Smooth muscle cell (in vitro differentiated cells): ENCODE results near the gene CCL7. TPM values are rescaled to one million over a fixed set of nuclear protein-coding genes. Genes with fewer than 3 reads are reported as not detected.
"Not testable (repeated sequence)": the region's sequence is repeated elsewhere in the genome, so short reads cannot be mapped to it uniquely, and the experiment has no call there.

Experiments
- DNase-seq: peaks from one replicate; lab custom pipeline; 2025; ENCODE audit not compliant: unreplicated experiment; lab: John Stamatoyannopoulos, UW
- H2AFZ ChIP-seq: fragments of 200-600 bp; sonication (generic); 2 replicates; pipeline ENCODE4 v1.6.0; 2016; ENCODE audit warnings: antibody characterized with exemption, low read depth, mild to moderate bottlenecking
- H3F3A ChIP-seq: fragments of 200-600 bp; sonication (generic); 2 replicates; pipeline ENCODE4 v1.6.0; 2017; ENCODE audit warnings: antibody characterized with exemption, low read depth
- H3K27ac ChIP-seq: fragments of 200-600 bp; sonication (generic); 2 replicates; pipeline ENCODE4 v1.5.1; 2016; ENCODE audit warnings: low read depth, mild to moderate bottlenecking
- H3K27me3 ChIP-seq: fragments of 200-600 bp; sonication (generic); 2 replicates; pipeline ENCODE4 v1.6.1; 2016; ENCODE audit warnings: low read depth, mild to moderate bottlenecking
- H3K36me3 ChIP-seq: fragments of 200-600 bp; sonication (generic); 2 replicates; pipeline ENCODE4 v1.5.1; 2016; ENCODE audit warnings: low read depth
- H3K4me1 ChIP-seq: fragments of 200-600 bp; sonication (generic); 2 replicates; pipeline ENCODE4 v1.5.1; 2016; ENCODE audit warnings: low read depth
- H3K4me2 ChIP-seq: fragments of 200-600 bp; sonication (generic); 2 replicates; pipeline ENCODE4 v1.6.0; 2016; ENCODE audit warnings: mild to moderate bottlenecking
- H3K4me3 ChIP-seq: fragments of 200-600 bp; sonication (generic); 2 replicates; pipeline ENCODE4 v1.5.1; 2016; ENCODE audit warnings: mild to moderate bottlenecking
- H3K79me2 ChIP-seq: fragments of 200-600 bp; sonication (generic); 2 replicates; pipeline ENCODE4 v1.6.0; 2016; ENCODE audit warnings: low read depth, mild to moderate bottlenecking
- H3K9ac ChIP-seq: fragments of 200-600 bp; sonication (generic); 2 replicates; pipeline ENCODE4 v1.6.0; 2016; ENCODE audit warnings: low read depth
- H3K9me3 ChIP-seq: fragments of 200-600 bp; sonication (generic); replicated peaks from 2 replicates; pipeline ENCODE4 v1.5.1; 2016; ENCODE audit warnings: low read depth
- H4K20me1 ChIP-seq: fragments of 200-600 bp; sonication (generic); 2 replicates; pipeline ENCODE4 v1.6.0; 2016; ENCODE audit warnings: low read depth
- CTCF ChIP-seq: fragments of 200-600 bp; sonication (generic); IDR thresholded peaks from 2 replicates; pipeline ENCODE4 v1.5.1; 2017; ENCODE audit warnings: borderline replicate concordance, mild to moderate bottlenecking, antibody characterized with exemption; ENCODE audit not compliant: insufficient read depth, poor library complexity, severe bottlenecking
- whole genome bisulfite sequencing: methylation state at CpG from one replicate; pipeline ENCODE4 v1.1.7; 2016; ENCODE audit warnings: low lambda C conversion rate; 5-methylcytosine and 5-hydroxymethylcytosine counted together
- polyA plus RNA-seq: library from polyadenylated mRNA; unstranded; fragments of >200 nt; fragmentation: Nextera tagmentation; extraction: Ambion mirVana; gene quantifications from 2 replicates; pipeline ENCODE4 v1.2.1, GENCODE V29; 2016
- total RNA-seq: library from RNA; depleted of rRNA; stranded (reverse); fragments of >200 nt; gene quantifications from 2 replicates; pipeline ENCODE4 v1.2.3, GENCODE V29; 2014

The CCL7 gene
- total and polyA plus RNA-seq, 2 experiments from 2014 or later = 0.31 to 0.74 TPM

GRCh38 chr17:34225046-34225445 is 45.0 kb upstream of the CCL7 start:
- no peak for TF ChIP-seq CTCF
- Histone ChIP-seq H3K27me3 (no peaks in the 10 kb centered on the region), H3K9ac (no peak overlapping the region), H4K20me1 (no peaks in the 10 kb centered on the region), H3K27ac (no peak overlapping the region), H3K79me2 (no peaks in the 10 kb centered on the region), H3F3A (no peaks in the 10 kb centered on the region), H3K4me2 (no peak overlapping the region), H3K9me3 (no peaks in the 10 kb centered on the region), H2AFZ (no peak overlapping the region), H3K4me3 (no peak overlapping the region), H3K4me1 (no peaks in the 10 kb centered on the region), H3K36me3 (no peaks in the 10 kb centered on the region)
- 83% methylated on average over 9 of the region's 9 CpGs for WGBS
- no peak for DNase-seq

GRCh38 chr17:34226011-34226743 is 43.8 kb upstream of the CCL7 start:
- Histone ChIP-seq H3K27ac (peak overlapping the region; percentile 44), H2AFZ (no peak overlapping the region), H3K36me3 (no peaks in the 10 kb centered on the region), H3F3A (no peaks in the 10 kb centered on the region), H3K9me3 (no peaks in the 10 kb centered on the region), H3K79me2 (no peaks in the 10 kb centered on the region), H3K4me3 (no peak overlapping the region), H3K9ac (no peak overlapping the region), H4K20me1 (no peaks in the 10 kb centered on the region), H3K27me3 (no peaks in the 10 kb centered on the region), H3K4me2 (no peak overlapping the region), H3K4me1 (no peaks in the 10 kb centered on the region)
- TF ChIP-seq CTCF = no peak
- no peak for DNase-seq
- 69% methylated on average over 3 of the region's 3 CpGs for WGBS

- Histone ChIP-seq H3K36me3 (no peaks in the 10 kb centered on the region), H3K4me1 (no peaks in the 10 kb centered on the region), H3K27ac (peak overlapping the region; percentile 44), H2AFZ (no peak overlapping the region), H3K79me2 (no peaks in the 10 kb centered on the region), H3K4me2 (no peak overlapping the region), H3K4me3 (no peak overlapping the region), H3K27me3 (no peaks in the 10 kb centered on the region), H3K9me3 (no peaks in the 10 kb centered on the region), H3F3A (no peaks in the 10 kb centered on the region), H3K9ac (no peak overlapping the region), H4K20me1 (no peaks in the 10 kb centered on the region)
- no peak for DNase-seq
- TF ChIP-seq CTCF = no peak
These were observed 43.3 kb upstream of the CCL7 start for GRCh38 chr17:34226744-34227034.

- not testable (repeated sequence) for H3K4me1 ChIP-seq, H3K9me3 ChIP-seq, H3K36me3 ChIP-seq, H3F3A ChIP-seq, H3K79me2 ChIP-seq, H3K9ac ChIP-seq, H2AFZ ChIP-seq, H4K20me1 ChIP-seq, DNase-seq, H3K27me3 ChIP-seq, H3K4me2 ChIP-seq, H3K27ac ChIP-seq, H3K4me3 ChIP-seq
- whole genome bisulfite sequencing = 86% methylated on average over 2 of the region's 2 CpGs
These were observed 42.7 kb upstream of the CCL7 start for GRCh38 chr17:34227293-34227692.
